ENCODE results near the gene C2orf68. TPM values are rescaled to one million over a fixed set of nuclear protein-coding genes. Genes with fewer than 3 reads are reported as not detected.

C2orf68 gene
- total and polyA plus RNA-seq, 2 of the 13 experiments (the other 11 are each of a cell fraction or from before 2014, with no cell fraction given), result 47.1 to 77.4 TPM

- no peak; the same call in 1 of the 2 replicates for TF ChIP-seq PRDM10 (CRISPR knock-in tag; IDR thresholded peaks at IDR 0.05; ENCODE audit: low read depth)
- 0 out of 2 replicates have a peak, but pooled peaks have one; percentile 59 for TF ChIP-seq ZNF264 (CRISPR knock-in tag; IDR thresholded peaks at IDR 0.05)
- TF ChIP-seq ZBTB21 (CRISPR knock-in tag; IDR thresholded peaks at IDR 0.05), result no peak
- TF ChIP-seq FOSL2 (CRISPR knock-in tag; IDR thresholded peaks at IDR 0.05), result peak; percentile 28; the same call in 1 of the 2 replicates
- no peak for TF ChIP-seq ZNF619 (CRISPR knock-in tag; IDR thresholded peaks at IDR 0.05)
- TF ChIP-seq, protein P1, sequence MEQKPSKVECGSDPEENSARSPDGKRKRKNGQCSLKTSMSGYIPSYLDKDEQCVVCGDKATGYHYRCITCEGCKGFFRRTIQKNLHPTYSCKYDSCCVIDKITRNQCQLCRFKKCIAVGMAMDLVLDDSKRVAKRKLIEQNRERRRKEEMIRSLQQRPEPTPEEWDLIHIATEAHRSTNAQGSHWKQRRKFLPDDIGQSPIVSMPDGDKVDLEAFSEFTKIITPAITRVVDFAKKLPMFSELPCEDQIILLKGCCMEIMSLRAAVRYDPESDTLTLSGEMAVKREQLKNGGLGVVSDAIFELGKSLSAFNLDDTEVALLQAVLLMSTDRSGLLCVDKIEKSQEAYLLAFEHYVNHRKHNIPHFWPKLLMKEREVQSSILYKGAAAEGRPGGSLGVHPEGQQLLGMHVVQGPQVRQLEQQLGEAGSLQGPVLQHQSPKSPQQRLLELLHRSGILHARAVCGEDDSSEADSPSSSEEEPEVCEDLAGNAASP (CRISPR knock-in tag; IDR thresholded peaks at IDR 0.05; ENCODE audit: borderline replicate concordance), result 0 out of 2 replicates have a peak, but pooled peaks have one; percentile 11
- no peak for TF ChIP-seq ERF (CRISPR knock-in tag; IDR thresholded peaks at IDR 0.05)
- TF ChIP-seq USF2 (IDR thresholded peaks at IDR 0.05; ENCODE audit: low read depth, low read length), result no peak
- TF ChIP-seq USF2 (CRISPR knock-in tag; IDR thresholded peaks at IDR 0.05; ENCODE audit: borderline replicate concordance), result no peak
- TF ChIP-seq KDM2A (CRISPR knock-in tag; IDR thresholded peaks at IDR 0.05; ENCODE audit: borderline replicate concordance, low read depth), result no peak; the same call in 1 of the 2 replicates
- TF ChIP-seq, protein P2, sequence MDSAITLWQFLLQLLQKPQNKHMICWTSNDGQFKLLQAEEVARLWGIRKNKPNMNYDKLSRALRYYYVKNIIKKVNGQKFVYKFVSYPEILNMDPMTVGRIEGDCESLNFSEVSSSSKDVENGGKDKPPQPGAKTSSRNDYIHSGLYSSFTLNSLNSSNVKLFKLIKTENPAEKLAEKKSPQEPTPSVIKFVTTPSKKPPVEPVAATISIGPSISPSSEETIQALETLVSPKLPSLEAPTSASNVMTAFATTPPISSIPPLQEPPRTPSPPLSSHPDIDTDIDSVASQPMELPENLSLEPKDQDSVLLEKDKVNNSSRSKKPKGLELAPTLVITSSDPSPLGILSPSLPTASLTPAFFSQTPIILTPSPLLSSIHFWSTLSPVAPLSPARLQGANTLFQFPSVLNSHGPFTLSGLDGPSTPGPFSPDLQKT (CRISPR knock-in tag; IDR thresholded peaks at IDR 0.05; ENCODE audit: borderline replicate concordance), result no peak
- no peak for TF ChIP-seq NFRKB (IDR thresholded peaks at IDR 0.05)
- TF ChIP-seq, protein P3, sequence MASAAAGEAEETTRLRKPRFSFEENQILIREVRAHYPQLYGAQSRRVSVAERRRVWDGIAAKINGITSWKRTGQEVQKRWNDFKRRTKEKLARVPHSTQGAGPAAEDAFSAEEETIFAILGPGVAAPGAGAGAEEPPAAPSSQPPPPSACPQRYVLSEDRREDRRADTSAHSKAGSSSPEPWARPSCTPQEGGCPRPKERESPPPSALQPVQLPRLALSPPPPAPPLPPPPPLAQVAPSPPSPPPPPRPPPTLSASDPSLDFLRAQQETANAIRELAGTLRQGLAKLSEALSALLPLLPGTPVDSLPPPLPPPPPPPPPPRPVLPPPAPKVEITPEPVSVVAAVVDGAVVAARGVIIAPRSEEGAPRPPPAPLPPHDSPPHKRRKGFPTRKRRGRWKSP (CRISPR knock-in tag; IDR thresholded peaks at IDR 0.05), result peak; percentile 14; the same call in 1 of the 2 replicates
- TF ChIP-seq NFKBIZ (CRISPR knock-in tag; IDR thresholded peaks at IDR 0.05), result no peak
- TF ChIP-seq TCF12 (IDR thresholded peaks at IDR 0.05), result no peak
- TF ChIP-seq TCF12 (CRISPR knock-in tag; IDR thresholded peaks at IDR 0.05), result no peak
- no peak for TF ChIP-seq ZNF3 (CRISPR knock-in tag; IDR thresholded peaks at IDR 0.05)
- no peak for TF ChIP-seq SMC3 (IDR thresholded peaks at IDR 0.05; ENCODE audit: low read length)
- TF ChIP-seq ZNF652 (CRISPR knock-in tag; IDR thresholded peaks at IDR 0.05; ENCODE audit: borderline replicate concordance, low read depth), result no peak
- TF ChIP-seq DR1 (CRISPR knock-in tag; IDR thresholded peaks at IDR 0.05), result no peak
Observed at GRCh38 chr2:85605406-85606115, 6.3 kb downstream of the C2orf68 start (continued).
